ENCODE data around the gene KRTAP19-2. TPM values are rescaled to one million over a fixed set of nuclear protein-coding genes. Genes with fewer than 3 reads are reported as not detected.

Gene KRTAP19-2
- total and polyA plus RNA-seq, 12 donors, result not detected

GRCh38 chr21:30443226-30443625, 44.0 kb downstream of the KRTAP19-2 start:
- no peak overlapping the region for H3K27ac ChIP-seq
- intact Hi-C loops (cut with DNase I), result no loop called here
- DNase-seq, result no peak
- no peaks in the 10 kb centered on the region for H3K9me3 ChIP-seq (replicated peaks in 1 of 3)
- H3K4me1 ChIP-seq (replicated peaks in 1 of 2), result no peaks in the 10 kb centered on the region
- H3K36me3 ChIP-seq (replicated peaks in 1 of 2), result no peaks in the 10 kb centered on the region
- H3K4me3 ChIP-seq, result no peak overlapping the region
- no peak for TF ChIP-seq POLR2A (IDR thresholded peaks at IDR 0.05)
- TF ChIP-seq CTCF (IDR thresholded peaks at IDR 0.05), result no peak
- H3K27me3 ChIP-seq, result no peaks in the 10 kb centered on the region

GRCh38 chr21:30439975-30440374, 47.3 kb downstream of the KRTAP19-2 start, which contains the start of gene KRTAP15-1:
Gene KRTAP15-1, plus strand, starts transcription at chr21:30440275. Its CDS starts 53 bp downstream, at chr21:30440328.
- no peak within 1 kb of the TSS for H3K4me3 ChIP-seq
- H3K4me1 ChIP-seq (replicated peaks in 1 of 2), result no peaks in the 10 kb centered on the region
- intact Hi-C loops (cut with DNase I), result no loop called here
- no peak for DNase-seq
- 86 to 95% (median 89%) methylated on average over 5 of the region's 5 CpGs for WGBS, 4 donors
- no peaks in the 10 kb centered on the region for H3K27me3 ChIP-seq
- no peaks in the 10 kb centered on the region for H3K9me3 ChIP-seq (replicated peaks in 1 of 3)
- H3K27ac ChIP-seq, result no peak within 1 kb of the TSS
- TF ChIP-seq CTCF (IDR thresholded peaks at IDR 0.05) (no peak), POLR2A (IDR thresholded peaks at IDR 0.05) (no peak)
- no peaks in the 10 kb centered on the region for H3K36me3 ChIP-seq (replicated peaks in 1 of 2)

Small RNA genes within 50 kb of the gene (small RNA-seq; reads per million reads assigned to genes)
- gene AP000567.1 (0 reads per million in 2 donors), gene KRTAP19-10P (0 reads per million in 2 donors), gene KRTAP19-11P (0 reads per million in 2 donors), gene KRTAP19-9P (0 reads per million in 2 donors)

Other genes with a start within 250 kb of the KRTAP19-2 start
- gene KRTAP24-1, start 204.5 kb downstream of the KRTAP19-2 start, total RNA-seq, result not detected
- gene KRTAP24-1, start 204.5 kb downstream of the KRTAP19-2 start, polyA plus RNA-seq, result not detected
- not detected for gene KRTAP25-1, start 197.9 kb downstream of the KRTAP19-2 start, total RNA-seq
- gene KRTAP25-1, start 197.9 kb downstream of the KRTAP19-2 start, polyA plus RNA-seq, result not detected
- gene KRTAP26-1, start 167.1 kb downstream of the KRTAP19-2 start, total RNA-seq, result not detected
- gene KRTAP26-1, start 167.1 kb downstream of the KRTAP19-2 start, polyA plus RNA-seq, result not detected
- gene KRTAP27-1, start 149.7 kb downstream of the KRTAP19-2 start, total RNA-seq, result not detected
- gene KRTAP27-1, start 149.7 kb downstream of the KRTAP19-2 start, polyA plus RNA-seq, result not detected
- gene KRTAP23-1, start 138.8 kb downstream of the KRTAP19-2 start, total RNA-seq, result not detected
- not detected for gene KRTAP23-1, start 138.8 kb downstream of the KRTAP19-2 start, polyA plus RNA-seq
- under 1 TPM in 1 of 9 donors, not detected in 8; 0.41 TPM for gene KRTAP13-2, start 115.2 kb downstream of the KRTAP19-2 start, total RNA-seq
- gene KRTAP13-2, start 115.2 kb downstream of the KRTAP19-2 start, polyA plus RNA-seq, result not detected
- not detected for gene KRTAP13-1, start 91.4 kb downstream of the KRTAP19-2 start, total RNA-seq
- not detected for gene KRTAP13-1, start 91.4 kb downstream of the KRTAP19-2 start, polyA plus RNA-seq
- gene KRTAP13-3, start 61.5 kb downstream of the KRTAP19-2 start, total RNA-seq, result not detected
- not detected for gene KRTAP13-3, start 61.5 kb downstream of the KRTAP19-2 start, polyA plus RNA-seq
- not detected for gene KRTAP13-4, start 57.2 kb downstream of the KRTAP19-2 start, total RNA-seq
- gene KRTAP13-4, start 57.2 kb downstream of the KRTAP19-2 start, polyA plus RNA-seq, result not detected
- gene KRTAP15-1, start 47.2 kb downstream of the KRTAP19-2 start, total RNA-seq, result not detected
- gene KRTAP15-1, start 47.2 kb downstream of the KRTAP19-2 start, polyA plus RNA-seq, result not detected
- gene KRTAP19-1, start 7.1 kb downstream of the KRTAP19-2 start, total RNA-seq, result not detected
- gene KRTAP19-1, start 7.1 kb downstream of the KRTAP19-2 start, polyA plus RNA-seq, result not detected
- not detected for gene KRTAP19-3, start 4.6 kb upstream of the KRTAP19-2 start, total RNA-seq
- not detected for gene KRTAP19-3, start 4.6 kb upstream of the KRTAP19-2 start, polyA plus RNA-seq
- gene KRTAP19-4, start 9.7 kb upstream of the KRTAP19-2 start, total RNA-seq, result not detected
- not detected for gene KRTAP19-4, start 9.7 kb upstream of the KRTAP19-2 start, polyA plus RNA-seq
- gene KRTAP19-5, start 14.7 kb upstream of the KRTAP19-2 start, total RNA-seq, result not detected
- not detected for gene KRTAP19-5, start 14.7 kb upstream of the KRTAP19-2 start, polyA plus RNA-seq
- gene KRTAP19-6, start 54.4 kb upstream of the KRTAP19-2 start, total RNA-seq, result not detected
- gene KRTAP19-6, start 54.4 kb upstream of the KRTAP19-2 start, polyA plus RNA-seq, result not detected
- gene KRTAP19-7, start 73.9 kb upstream of the KRTAP19-2 start, total RNA-seq, result not detected
- gene KRTAP19-7, start 73.9 kb upstream of the KRTAP19-2 start, polyA plus RNA-seq, result not detected
- gene KRTAP22-2, start 103.0 kb upstream of the KRTAP19-2 start, total RNA-seq, result not detected
- gene KRTAP22-2, start 103.0 kb upstream of the KRTAP19-2 start, polyA plus RNA-seq, result not detected
- gene KRTAP6-3, start 105.0 kb upstream of the KRTAP19-2 start, total RNA-seq, result not detected
- not detected for gene KRTAP6-3, start 105.0 kb upstream of the KRTAP19-2 start, polyA plus RNA-seq
- not detected for gene KRTAP6-2, start 111.5 kb upstream of the KRTAP19-2 start, total RNA-seq
- gene KRTAP6-2, start 111.5 kb upstream of the KRTAP19-2 start, polyA plus RNA-seq, result not detected
- gene KRTAP22-1, start 113.7 kb upstream of the KRTAP19-2 start, total RNA-seq, result not detected
- not detected for gene KRTAP22-1, start 113.7 kb upstream of the KRTAP19-2 start, polyA plus RNA-seq
- gene KRTAP6-1, start 126.5 kb upstream of the KRTAP19-2 start, total RNA-seq, result not detected
- gene KRTAP6-1, start 126.5 kb upstream of the KRTAP19-2 start, polyA plus RNA-seq, result not detected
- not detected for gene KRTAP20-1, start 129.0 kb upstream of the KRTAP19-2 start, total RNA-seq
- gene KRTAP20-1, start 129.0 kb upstream of the KRTAP19-2 start, polyA plus RNA-seq, result not detected
- gene KRTAP20-4, start 133.2 kb upstream of the KRTAP19-2 start, total RNA-seq, result not detected
- gene KRTAP20-4, start 133.2 kb upstream of the KRTAP19-2 start, polyA plus RNA-seq, result not detected
- gene KRTAP20-2, start 147.8 kb upstream of the KRTAP19-2 start, total RNA-seq, result not detected
- gene KRTAP20-2, start 147.8 kb upstream of the KRTAP19-2 start, polyA plus RNA-seq, result not detected
- gene KRTAP20-3, start 155.4 kb upstream of the KRTAP19-2 start, total RNA-seq, result not detected
- gene KRTAP20-3, start 155.4 kb upstream of the KRTAP19-2 start, polyA plus RNA-seq, result not detected
- gene KRTAP21-3, start 231.3 kb upstream of the KRTAP19-2 start, total RNA-seq, result not detected
- not detected for gene KRTAP21-3, start 231.3 kb upstream of the KRTAP19-2 start, polyA plus RNA-seq

Measured in adrenal gland (tissue), 12 donors.